Endothelial cell (in vitro differentiated cells): ENCODE measurements around the gene ZNF831. TPM values are rescaled to one million over a fixed set of nuclear protein-coding genes. Genes with fewer than 3 reads are reported as not detected.

Experiments
- DNase-seq: peaks from one replicate; pipeline ENCODE4 v3.0.0; 2021; ENCODE audit warnings: low spot score
- H3K27ac Mint-ChIP-seq: one replicate; pipeline ENCODE4 v1.8.0; 2021; ENCODE audit warnings: mixed read lengths, inconsistent platforms; ENCODE audit not compliant: unreplicated experiment
- H3K27me3 Mint-ChIP-seq: one replicate; pipeline ENCODE4 v1.8.0; 2021; ENCODE audit warnings: mild to moderate bottlenecking, moderate library complexity, mixed read lengths, inconsistent platforms; ENCODE audit not compliant: unreplicated experiment
- H3K36me3 Mint-ChIP-seq: one replicate; pipeline ENCODE4 v1.8.0; 2021; ENCODE audit warnings: mild to moderate bottlenecking, low read depth, mixed read lengths, inconsistent platforms; ENCODE audit not compliant: unreplicated experiment
- H3K4me1 Mint-ChIP-seq: one replicate; pipeline ENCODE4 v1.8.0; 2021; ENCODE audit warnings: mild to moderate bottlenecking, mixed read lengths, inconsistent platforms; ENCODE audit not compliant: unreplicated experiment
- H3K4me3 Mint-ChIP-seq: one replicate; pipeline ENCODE4 v1.8.0; 2021; ENCODE audit warnings: mild to moderate bottlenecking, mixed read lengths, inconsistent platforms; ENCODE audit not compliant: unreplicated experiment
- H3K9me3 Mint-ChIP-seq: one replicate; pipeline ENCODE4 v1.8.0; 2021; ENCODE audit warnings: mixed read lengths, inconsistent platforms; ENCODE audit not compliant: unreplicated experiment
- total RNA-seq: library from RNA; stranded (reverse); fragmentation: NEBNext Ultra II Directional; extraction: Animal tissue kit (Norgen Biotek cat#: 25700); gene quantifications from one replicate; pipeline ENCODE4 v1.2.1, GENCODE V29; 2021; ENCODE audit not compliant: unreplicated experiment
- TF ChIP-seq, protein P1 (sequence below): fragments of 200-600 bp; sonication (generic); IDR thresholded peaks from one replicate; pipeline ENCODE4 v1.5.0; 2021; ENCODE audit warnings: antibody characterized with exemption; ENCODE audit not compliant: unreplicated experiment

ZNF831 gene
- total RNA-seq, 1 donor from 2014 or later: 0.56 TPM

DNA sequence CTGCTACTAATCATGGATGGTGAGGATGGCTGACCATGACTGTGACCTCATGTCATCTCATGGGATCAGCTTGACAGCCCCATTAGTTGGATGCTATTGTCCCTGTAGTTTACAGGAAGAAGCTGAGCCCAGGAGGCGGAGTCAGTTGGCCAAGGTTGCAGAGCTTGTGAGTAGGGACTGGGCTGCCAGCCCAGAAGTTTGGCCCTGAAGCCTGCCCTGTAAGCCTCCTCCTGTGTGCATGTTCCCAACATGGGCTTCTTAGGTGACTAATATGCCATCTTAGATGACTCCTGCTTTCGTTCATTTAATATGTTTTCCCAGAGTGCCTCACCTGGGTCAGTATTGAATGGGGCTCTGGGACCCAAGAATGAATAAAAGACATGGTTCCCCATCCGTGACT, 143.6 kb downstream of the ZNF831 start:
- Mint-ChIP-seq H3K27ac (no peak overlapping the region), H3K9me3 (no peaks in the 10 kb centered on the region), H3K4me1 (no peaks in the 10 kb centered on the region), H3K4me3 (no peak overlapping the region), H3K36me3 (no peaks in the 10 kb centered on the region), H3K27me3 (peaks cover 5% of the 10 kb centered on the region)
- TF ChIP-seq, protein P1, sequence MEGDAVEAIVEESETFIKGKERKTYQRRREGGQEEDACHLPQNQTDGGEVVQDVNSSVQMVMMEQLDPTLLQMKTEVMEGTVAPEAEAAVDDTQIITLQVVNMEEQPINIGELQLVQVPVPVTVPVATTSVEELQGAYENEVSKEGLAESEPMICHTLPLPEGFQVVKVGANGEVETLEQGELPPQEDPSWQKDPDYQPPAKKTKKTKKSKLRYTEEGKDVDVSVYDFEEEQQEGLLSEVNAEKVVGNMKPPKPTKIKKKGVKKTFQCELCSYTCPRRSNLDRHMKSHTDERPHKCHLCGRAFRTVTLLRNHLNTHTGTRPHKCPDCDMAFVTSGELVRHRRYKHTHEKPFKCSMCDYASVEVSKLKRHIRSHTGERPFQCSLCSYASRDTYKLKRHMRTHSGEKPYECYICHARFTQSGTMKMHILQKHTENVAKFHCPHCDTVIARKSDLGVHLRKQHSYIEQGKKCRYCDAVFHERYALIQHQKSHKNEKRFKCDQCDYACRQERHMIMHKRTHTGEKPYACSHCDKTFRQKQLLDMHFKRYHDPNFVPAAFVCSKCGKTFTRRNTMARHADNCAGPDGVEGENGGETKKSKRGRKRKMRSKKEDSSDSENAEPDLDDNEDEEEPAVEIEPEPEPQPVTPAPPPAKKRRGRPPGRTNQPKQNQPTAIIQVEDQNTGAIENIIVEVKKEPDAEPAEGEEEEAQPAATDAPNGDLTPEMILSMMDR: no peak
- DNase-seq: no peak

Other genes with a start within 250 kb of the ZNF831 start
- 68.7 TPM for gene NELFCD, start 182.6 kb upstream of the ZNF831 start, total RNA-seq
- 150 TPM for gene CTSZ, start 156.6 kb upstream of the ZNF831 start, total RNA-seq
- not detected for gene TUBB1, start 144.4 kb upstream of the ZNF831 start, total RNA-seq
- 102 TPM for gene ATP5F1E, start 131.5 kb upstream of the ZNF831 start, total RNA-seq
- 40.2 TPM for gene PRELID3B, start 121.0 kb upstream of the ZNF831 start, total RNA-seq
- not detected for gene EDN3, start 136.8 kb downstream of the ZNF831 start, total RNA-seq